ENCODE data around the gene GNPDA1.

GRCh38 chr5:141963701-141964100, 49.1 kb downstream of the GNPDA1 start:
- TF ChIP-seq, protein P1, sequence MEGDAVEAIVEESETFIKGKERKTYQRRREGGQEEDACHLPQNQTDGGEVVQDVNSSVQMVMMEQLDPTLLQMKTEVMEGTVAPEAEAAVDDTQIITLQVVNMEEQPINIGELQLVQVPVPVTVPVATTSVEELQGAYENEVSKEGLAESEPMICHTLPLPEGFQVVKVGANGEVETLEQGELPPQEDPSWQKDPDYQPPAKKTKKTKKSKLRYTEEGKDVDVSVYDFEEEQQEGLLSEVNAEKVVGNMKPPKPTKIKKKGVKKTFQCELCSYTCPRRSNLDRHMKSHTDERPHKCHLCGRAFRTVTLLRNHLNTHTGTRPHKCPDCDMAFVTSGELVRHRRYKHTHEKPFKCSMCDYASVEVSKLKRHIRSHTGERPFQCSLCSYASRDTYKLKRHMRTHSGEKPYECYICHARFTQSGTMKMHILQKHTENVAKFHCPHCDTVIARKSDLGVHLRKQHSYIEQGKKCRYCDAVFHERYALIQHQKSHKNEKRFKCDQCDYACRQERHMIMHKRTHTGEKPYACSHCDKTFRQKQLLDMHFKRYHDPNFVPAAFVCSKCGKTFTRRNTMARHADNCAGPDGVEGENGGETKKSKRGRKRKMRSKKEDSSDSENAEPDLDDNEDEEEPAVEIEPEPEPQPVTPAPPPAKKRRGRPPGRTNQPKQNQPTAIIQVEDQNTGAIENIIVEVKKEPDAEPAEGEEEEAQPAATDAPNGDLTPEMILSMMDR (IDR thresholded peaks at IDR 0.05): no peak
- TF ChIP-seq EZH2phosphoT487 (IDR thresholded peaks at IDR 0.05) (no peak), EZH2 (IDR thresholded peaks at IDR 0.05) (no peak)
